K562 (cell line): ENCODE data around the gene MS4A5. TPM values are rescaled to one million over a fixed set of nuclear protein-coding genes. Genes with fewer than 3 reads are reported as not detected.

Experiments
- ATAC-seq: fragments of 200-7000 bp; cut with Tn5 transposase; 3 replicates; pipeline ENCODE4 v1.9.1; 2020; ENCODE audit warnings: moderate library complexity
- BruUV-seq: library from RNA; stranded (reverse); fragments of 400-500 nt; replicated peaks from 2 replicates; lab custom pipeline; 2021; lab: Mats Ljungman, UMichigan
- CTCF ChIA-PET: fragments of 300-600 bp; formaldehyde crosslinking; extraction: SDS; loops from one replicate; lab custom pipeline; 2021; ENCODE audit warnings: low intra/inter-chr PET ratio; lab: Yijun Ruan, JAX
- POLR2A ChIA-PET: fragments of 300-600, 350-650 bp; sonication (Branson Sonifier 250); formaldehyde crosslinking; extraction: SDS; loops from one replicate; lab custom pipeline; 2021; ENCODE audit warnings: antibody characterized with exemption, inconsistent platforms; lab: Yijun Ruan, JAX
- DNase-seq, 4 experiments: peaks; one replicate each; pipeline versions ENCODE4 v3.0.0 to v3.0.0-alpha.2; 2011 to 2018; ENCODE audit warnings: low spot score in 3 of 4, mixed read lengths in 3 of 4; ENCODE audit errors: extremely low read depth in 1 of 4
- FAIRE-seq: peaks from 2 replicates; lab custom pipeline; 2011; peaks lifted over from hg19 to GRCh38; lab: Jason Lieb, UNC
- H2AFZ ChIP-seq: 2 replicates; pipeline ENCODE4 v1.6.0; 2011; ENCODE audit warnings: low read depth, low read length, control low read depth, inconsistent platforms
- H3K27ac ChIP-seq: fragments of 200-600 bp; 3 replicates; pipeline ENCODE4 v1.8.0; 2011; ENCODE audit warnings: low read depth, mild to moderate bottlenecking, control low read depth, inconsistent platforms, low read length, moderate library complexity, mixed read lengths; ENCODE audit errors: extremely low read depth
- H3K27me3 ChIP-seq, 2 experiments: fragments of 300-600 bp in 1 of 2; 2 replicates in 1 of 2; 3 replicates in 1 of 2; pipeline versions ENCODE4 v1.6.0 to v1.8.0; 2011; ENCODE audit warnings: inconsistent platforms in 2 of 2, low read length in 2 of 2, mild to moderate bottlenecking in 1 of 2, mixed read lengths in 1 of 2, moderate library complexity in 1 of 2; ENCODE audit not compliant: control insufficient read depth in 2 of 2, insufficient read depth in 2 of 2
- H3K36me3 ChIP-seq: fragments of 300-600 bp; 3 replicates; pipeline ENCODE4 v1.8.0; 2011; ENCODE audit warnings: mild to moderate bottlenecking, low read length, inconsistent platforms; ENCODE audit not compliant: control insufficient read depth, insufficient read depth
- H3K4me1 ChIP-seq, 2 experiments: fragments of 200-600 bp in 1 of 2; replicated peaks in 1 of 2; 2 replicates in 1 of 2; 3 replicates in 1 of 2; pipeline versions ENCODE4 v1.5.1 to v1.8.0; 2011; ENCODE audit warnings: inconsistent platforms in 2 of 2, low read length in 2 of 2, mild to moderate bottlenecking in 1 of 2, mixed read lengths in 1 of 2, moderate library complexity in 1 of 2; ENCODE audit not compliant: control insufficient read depth in 2 of 2, insufficient read depth in 2 of 2
- H3K4me2 ChIP-seq: 2 replicates; pipeline ENCODE4 v1.6.1; 2011; ENCODE audit warnings: low read length, control low read depth, inconsistent platforms, mixed read lengths; ENCODE audit not compliant: insufficient read depth
- H3K4me3 ChIP-seq: fragments of 200-600 bp; sonication (generic), shearing (Covaris generic); 2 replicates; pipeline ENCODE4 v1.5.1; 2016; ENCODE audit warnings: control low read depth, inconsistent platforms
- H3K79me2 ChIP-seq: fragments of 200-600 bp; 3 replicates; pipeline ENCODE4 v1.8.0; 2011; ENCODE audit warnings: low read length, inconsistent platforms; ENCODE audit not compliant: control insufficient read depth, insufficient read depth
- H3K9ac ChIP-seq, 2 experiments: 2 replicates each; pipeline versions ENCODE4 v1.6.0 to v1.6.1; 2011; ENCODE audit warnings: low read depth in 2 of 2, low read length in 2 of 2, control low read depth in 1 of 2, inconsistent platforms in 1 of 2, mild to moderate bottlenecking in 1 of 2, mixed read lengths in 1 of 2; ENCODE audit not compliant: insufficient read depth in 1 of 2
- H3K9me1 ChIP-seq: one replicate; pipeline ENCODE4 v1.6.0; 2011; ENCODE audit warnings: inconsistent platforms, mild to moderate bottlenecking, low read length, moderate library complexity; ENCODE audit not compliant: control insufficient read depth, insufficient read depth
- H3K9me3 ChIP-seq: replicated peaks from 2 replicates; pipeline ENCODE4 v1.5.1; 2011; ENCODE audit warnings: low read depth, low read length, inconsistent platforms; ENCODE audit not compliant: control insufficient read depth, insufficient read depth
- H4K20me1 ChIP-seq: replicated peaks from 2 replicates; pipeline ENCODE4 v1.6.1; 2011; ENCODE audit warnings: low read length, inconsistent platforms, mixed read lengths; ENCODE audit not compliant: control insufficient read depth, insufficient read depth
- ETV6 ChIP-seq, 3 experiments: fragments of 150-350 bp in 1 of 3; sonication (generic) in 1 of 3; formaldehyde crosslinking in 1 of 3; IDR thresholded peaks; 2 replicates each; pipeline versions ENCODE4 v1.6.1 to v1.8.0; 2014 to 2022; ENCODE audit warnings: borderline replicate concordance in 2 of 3, low read depth in 2 of 3, antibody characterized with exemption in 1 of 3, low read length in 1 of 3, mild to moderate bottlenecking in 1 of 3, missing genetic modification reagents in 1 of 3
- FOXJ2 ChIP-seq: fragments of 200-800 bp; sonication (Bioruptor generic); IDR thresholded peaks from 2 replicates; pipeline ENCODE4 v1.6.1; 2016; ENCODE audit warnings: missing genetic modification characterization, missing compliant biosample characterization
- GABPA ChIP-seq: fragments of 200-800 bp; sonication (Bioruptor generic); conservative IDR thresholded peaks from 2 replicates; pipeline ENCODE4 v1.6.1; 2016; ENCODE audit warnings: low read depth, missing genetic modification characterization, missing compliant biosample characterization
- GTF2E2 ChIP-seq: fragments of 200-800 bp; sonication (Bioruptor generic); IDR thresholded peaks from 2 replicates; pipeline ENCODE4 v1.6.1; 2016; ENCODE audit warnings: missing genetic modification characterization, missing compliant biosample characterization
- ILF3 ChIP-seq: fragments of 450-650 bp; IDR thresholded peaks from 2 replicates; pipeline ENCODE4 v1.6.1; 2018; ENCODE audit warnings: antibody characterized with exemption, mild to moderate bottlenecking, moderate library complexity, borderline replicate concordance
- PTRF ChIP-seq: fragments of 450-650 bp; IDR thresholded peaks from 2 replicates; pipeline ENCODE4 v1.6.1; 2016; ENCODE audit warnings: mild to moderate bottlenecking, missing genetic modification characterization, missing compliant biosample characterization
- RBM17 ChIP-seq: fragments of 200-400 bp; formaldehyde crosslinking; IDR thresholded peaks from 2 replicates; pipeline ENCODE4 v1.6.1; 2017; ENCODE audit warnings: low read depth, mild to moderate bottlenecking, low read length, borderline replicate concordance
- SMAD3 ChIP-seq: fragments of 450-650 bp; formaldehyde crosslinking; conservative IDR thresholded peaks from 2 replicates; pipeline ENCODE4 v1.4.0; 2020; ENCODE audit warnings: mild to moderate bottlenecking
- ZNF232 ChIP-seq: sonication (generic); formaldehyde crosslinking; IDR thresholded peaks from 2 replicates; pipeline ENCODE4 v1.8.0; 2022; ENCODE audit warnings: mild to moderate bottlenecking, missing genetic modification reagents
- ZNF239 ChIP-seq: fragments of 250-450 bp; sonication (Bioruptor Pico); IDR thresholded peaks from 2 replicates; pipeline ENCODE4 v1.4.0; 2020; ENCODE audit warnings: mild to moderate bottlenecking
- ZNF253 ChIP-seq: fragments of 250-450 bp; sonication (Bioruptor Pico); conservative IDR thresholded peaks from 2 replicates; pipeline ENCODE4 v1.6.1; 2021; ENCODE audit warnings: mild to moderate bottlenecking
- ZNF592 ChIP-seq: fragments of 450-650 bp; IDR thresholded peaks from 2 replicates; pipeline ENCODE4 v1.6.1; 2017; ENCODE audit warnings: antibody characterized with exemption, mild to moderate bottlenecking
- ZNF79 ChIP-seq: fragments of 250-450 bp; sonication (Bioruptor Pico); IDR thresholded peaks from 2 replicates; pipeline ENCODE4 v1.4.0; 2020; ENCODE audit warnings: low read depth, mild to moderate bottlenecking, moderate library complexity
- ZSCAN29 ChIP-seq: fragments of 450-650 bp; IDR thresholded peaks from 2 replicates; pipeline ENCODE4 v1.6.1; 2017
- in situ Hi-C: fragments of 300-500 bp; cut with MboI; formaldehyde crosslinking; loops from 4 replicates; pipeline ENCODE4 v1.15.0; 2018; ENCODE audit warnings: inconsistent platforms, mixed read lengths
- intact Hi-C: fragments of 100-400 bp; cut with micrococcal nuclease; formaldehyde crosslinking; loops from 2 replicates; pipeline ENCODE4 v1.14.2; 2022
- polyA plus RNA-seq, 8 experiments: library from polyadenylated mRNA; depleted of rRNA in 4 of 8; stranded (reverse) in 5 of 8; unstranded in 3 of 8; fragments of >200 nt; fragmentation: Nextera tagmentation in 2 of 8; fragmentation: Illumina TruSeq in 1 of 8; extraction: Ambion mirVana in 2 of 8; extraction: Trizol in 1 of 8; gene quantifications; 2 replicates each; pipeline versions ENCODE4 v1.2.1 to v1.2.3, GENCODE V29; 2011 to 2014; ENCODE audit warnings: inconsistent platforms in 1 of 8, missing spikeins in 1 of 8
- total RNA-seq, 7 experiments: library from RNA; depleted of rRNA in 6 of 7; stranded (reverse); fragments of >200 nt in 6 of 7; fragmentation: Illumina TruSeq in 2 of 7; extraction: Trizol in 2 of 7; gene quantifications; 2 replicates each; pipeline versions ENCODE4 v1.2.1 to v1.2.3, GENCODE V29; 2011 to 2021; ENCODE audit warnings: low replicate concordance in 1 of 7

Gene MS4A5
- total and polyA plus RNA-seq, 9 of the 15 experiments (the other 6 are each of a cell fraction or from before 2014, with no cell fraction given): not detected

DNA sequence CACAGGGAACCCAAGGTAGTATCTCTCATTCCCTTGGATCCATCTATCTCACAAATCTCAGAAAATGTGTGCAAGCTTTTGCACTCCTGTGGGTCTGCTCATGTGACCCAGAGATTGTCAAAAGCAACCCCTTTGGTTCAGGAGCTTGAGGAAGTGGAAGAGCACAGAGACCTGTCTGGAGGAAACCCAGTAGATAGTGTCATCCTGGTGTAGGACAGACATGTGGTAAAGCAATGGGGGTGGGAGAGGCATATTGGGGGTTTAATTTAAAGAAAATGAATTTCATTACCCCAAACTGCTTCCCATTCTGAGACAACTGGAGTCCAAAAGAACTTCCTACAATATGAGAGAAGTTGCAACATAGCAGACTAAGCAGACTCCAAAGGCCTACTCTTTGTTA, 39.0 kb upstream of the MS4A5 start:
- TF ChIP-seq RBM17: no peak
- TF ChIP-seq GABPA (tag): no peak
- no peak for TF ChIP-seq GTF2E2 (tag)
- TF ChIP-seq ZNF253 (CRISPR knock-in tag): no peak
- no peak for TF ChIP-seq PTRF
- no peak for TF ChIP-seq ZNF592
- TF ChIP-seq ZNF79: no peak
- TF ChIP-seq ILF3: no peak
- TF ChIP-seq ZSCAN29: no peak
- TF ChIP-seq FOXJ2: no peak
- TF ChIP-seq ZNF239 (CRISPR knock-in tag): no peak
- TF ChIP-seq SMAD3 (CRISPR knock-in tag): no peak
- no peak for TF ChIP-seq ETV6 (IDR thresholded peaks at IDR 0.05; ENCODE audit: borderline replicate concordance in 1 of 2, low read depth in 2 of 2, low read length in 1 of 2)
- no peak for TF ChIP-seq ETV6 (CRISPR knock-in tag; IDR thresholded peaks at IDR 0.05; ENCODE audit: borderline replicate concordance)
- TF ChIP-seq ZNF232: no peak
- CTCF ChIA-PET: interaction anchor here (0.6 kb wide), 1 partner anchor 787 kb away, joined by 4 read pairs; no protein-coding TSS in a partner anchor
- Histone ChIP-seq H3K27ac (no peak overlapping the region), H3K4me1 (no peaks in the 10 kb centered on the region), H3K27me3 (no peaks in the 10 kb centered on the region), H3K4me2 (no peak overlapping the region), H3K36me3 (no peaks in the 10 kb centered on the region), H2AFZ (no peak overlapping the region), H3K79me2 (no peaks in the 10 kb centered on the region), H3K9me3 (no peaks in the 10 kb centered on the region), H3K9ac (no peak overlapping the region), H3K9me1 (no peaks in the 10 kb centered on the region), H4K20me1 (no peaks in the 10 kb centered on the region), H3K4me3 (no peak overlapping the region)
- intact Hi-C loops (no loop called here), in situ Hi-C loops (no loop called here)
- no TSS peak for BruUV-seq
- FAIRE-seq (no peak), DNase-seq (no peak), ATAC-seq (no peak)
- POLR2A ChIA-PET: no interaction called here
